GM10248 (cell line): ENCODE data around the gene TSPAN18.

ENCODE experiments used
- CTCF ChIA-PET: fragments of 300-600 bp; sonication (Branson Sonifier 250); formaldehyde crosslinking; extraction: SDS; loops from one replicate; lab custom pipeline; 2021; ENCODE audit warnings: antibody characterized with exemption; lab: Yijun Ruan, JAX
- POLR2A ChIA-PET: fragments of 350-650 bp; sonication (Branson Sonifier 250); formaldehyde crosslinking; extraction: SDS; loops from one replicate; lab custom pipeline; 2020; ENCODE audit warnings: antibody characterized with exemption; lab: Yijun Ruan, JAX
- DNase-seq: peaks from one replicate; pipeline ENCODE4 v3.0.0; 2012; ENCODE audit errors: extremely low spot score
- TF ChIP-seq, protein P1 (sequence below): IDR thresholded peaks from 2 replicates; pipeline ENCODE4 v1.5.1; 2012; ENCODE audit warnings: mild to moderate bottlenecking, low read depth; ENCODE audit errors: extremely low read depth, missing control alignments, control extremely low read depth

TSPAN18 gene

GRCh38 chr11:44862558-44863101 lies 135.9 kb downstream of the TSPAN18 start:
- DNase-seq, result no peak
- ChIA-PET POLR2A (no interaction called here), CTCF (interaction anchor here (1.1 to 1.8 kb wide), 5 partner anchors 9 to 88 kb away, joined by 3 to 9 read pairs (median 5); no protein-coding TSS in a partner anchor)
- TF ChIP-seq, protein P1, sequence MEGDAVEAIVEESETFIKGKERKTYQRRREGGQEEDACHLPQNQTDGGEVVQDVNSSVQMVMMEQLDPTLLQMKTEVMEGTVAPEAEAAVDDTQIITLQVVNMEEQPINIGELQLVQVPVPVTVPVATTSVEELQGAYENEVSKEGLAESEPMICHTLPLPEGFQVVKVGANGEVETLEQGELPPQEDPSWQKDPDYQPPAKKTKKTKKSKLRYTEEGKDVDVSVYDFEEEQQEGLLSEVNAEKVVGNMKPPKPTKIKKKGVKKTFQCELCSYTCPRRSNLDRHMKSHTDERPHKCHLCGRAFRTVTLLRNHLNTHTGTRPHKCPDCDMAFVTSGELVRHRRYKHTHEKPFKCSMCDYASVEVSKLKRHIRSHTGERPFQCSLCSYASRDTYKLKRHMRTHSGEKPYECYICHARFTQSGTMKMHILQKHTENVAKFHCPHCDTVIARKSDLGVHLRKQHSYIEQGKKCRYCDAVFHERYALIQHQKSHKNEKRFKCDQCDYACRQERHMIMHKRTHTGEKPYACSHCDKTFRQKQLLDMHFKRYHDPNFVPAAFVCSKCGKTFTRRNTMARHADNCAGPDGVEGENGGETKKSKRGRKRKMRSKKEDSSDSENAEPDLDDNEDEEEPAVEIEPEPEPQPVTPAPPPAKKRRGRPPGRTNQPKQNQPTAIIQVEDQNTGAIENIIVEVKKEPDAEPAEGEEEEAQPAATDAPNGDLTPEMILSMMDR, result no peak

- TF ChIP-seq, protein P1, result no peak
- CTCF ChIA-PET, result interaction anchor here (1.1 to 1.8 kb wide), 3 partner anchors 31 to 89 kb away, joined by 3 to 9 read pairs (median 5); no protein-coding TSS in a partner anchor
- no peak for DNase-seq
- POLR2A ChIA-PET, result no interaction called here
Measured at GRCh38 chr11:44863231-44863630, 136.5 kb downstream of the TSPAN18 start.

- ChIA-PET POLR2A (no interaction called here), CTCF (interaction anchor here (0.8 to 1.5 kb wide), 3 partner anchors 12 to 28 kb away, joined by 3 to 4 read pairs (median 3); no protein-coding TSS in a partner anchor)
- TF ChIP-seq, protein P1, result no peak
- DNase-seq, result no peak
Measured at GRCh38 chr11:44865866-44866272, 139.1 kb downstream of the TSPAN18 start.

DNA sequence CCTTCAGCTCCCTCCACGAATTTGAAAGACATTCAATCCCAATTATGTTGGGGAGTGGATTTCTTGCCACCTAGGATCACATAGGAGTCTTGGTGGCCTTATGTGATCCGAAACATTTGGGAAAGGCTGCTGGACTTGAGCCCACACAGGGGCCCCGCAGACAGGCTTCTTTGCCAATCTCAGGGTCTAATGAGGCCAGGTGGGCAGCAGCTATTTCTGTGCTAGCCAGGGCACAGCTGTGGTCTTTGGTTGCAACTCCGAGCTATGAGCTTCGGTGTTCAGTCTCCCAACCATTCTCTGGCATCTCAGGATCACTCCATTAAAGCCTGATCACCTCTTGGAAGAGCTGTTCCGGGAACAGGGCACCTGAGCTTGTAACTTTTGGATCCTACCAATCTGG lies 139.5 kb downstream of the TSPAN18 start:
- CTCF ChIA-PET, result interaction anchor here (0.8 to 1.5 kb wide), 2 partner anchors 12 to 27 kb away, joined by 3 read pairs; no protein-coding TSS in a partner anchor
- TF ChIP-seq, protein P1, result no peak
- POLR2A ChIA-PET, result no interaction called here
- no peak for DNase-seq

DNA sequence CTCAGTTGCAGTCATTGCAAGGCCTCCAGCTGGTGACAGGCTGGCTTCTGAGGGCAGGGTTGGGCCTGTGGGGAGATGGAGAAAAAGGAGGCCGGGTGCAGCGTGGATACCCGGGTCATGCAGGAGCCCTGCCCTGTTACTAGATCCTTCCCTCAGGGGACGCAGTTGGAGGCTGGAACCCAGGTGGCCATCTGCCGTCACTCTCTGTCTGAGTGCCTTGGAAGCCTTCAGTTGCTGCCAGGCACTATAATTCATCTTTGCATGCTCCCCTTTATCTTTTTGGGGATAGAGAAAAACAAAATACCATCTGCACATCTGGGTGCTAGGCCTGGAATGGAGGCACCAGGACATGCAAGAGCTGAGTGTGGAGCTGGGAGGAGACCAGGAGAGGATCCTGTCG lies 141.3 kb downstream of the TSPAN18 start:
- ChIA-PET CTCF (interaction anchor here (1.5 kb wide), 1 partner anchor 68 kb away, joined by 4 read pairs; no protein-coding TSS in a partner anchor), POLR2A (no interaction called here)
- DNase-seq, result no peak
- TF ChIP-seq, protein P1, result no peak

GRCh38 chr11:44868455-44869421 lies 142.0 kb downstream of the TSPAN18 start:
- POLR2A ChIA-PET, result no interaction called here
- CTCF ChIA-PET, result interaction anchor here (0.7 to 1.5 kb wide), 4 partner anchors 11 to 242 kb away, joined by 3 to 4 read pairs (median 3); no protein-coding TSS in a partner anchor
- TF ChIP-seq, protein P1, result no peak
- no peak for DNase-seq
